ENCODE data around the gene CDC42EP5. TPM values are rescaled to one million over a fixed set of nuclear protein-coding genes. Genes with fewer than 3 reads are reported as not detected.

Gene CDC42EP5
- total RNA-seq: 3.8 and 15.2 TPM in 2 replicates

GRCh38 chr19:54473071-54473891 is at the start of gene CDC42EP5:
CDC42EP5 (minus strand) TSS chr19:54473296; CDS start chr19:54465547, 7,749 bp downstream.

GRCh38 chr19:54502518-54503048 is 29.5 kb upstream of the CDC42EP5 start, which contains the start of gene LAIR2:
LAIR2 (plus strand) TSS chr19:54502831; CDS start chr19:54502919, 88 bp downstream.

GRCh38 chr19:54463531-54464043 is 9.5 kb downstream of the CDC42EP5 start, which contains the start of gene LENG9:
LENG9 (minus strand) TSS chr19:54463778; CDS start chr19:54463526, 252 bp downstream.

GRCh38 chr19:54448774-54449700 is 24.1 kb downstream of the CDC42EP5 start, which contains the start of gene LENG8:
LENG8 (plus strand) TSS chr19:54449199; CDS start chr19:54451345, 2,146 bp downstream.

GRCh38 chr19:54415208-54415900 is 57.7 kb downstream of the CDC42EP5 start, which contains the start of gene TTYH1:
TTYH1 (plus strand) TSS chr19:54415464; CDS start chr19:54415553, 89 bp downstream.

Other genes with a start within 250 kb of the CDC42EP5 start
- gene LILRA6, start 230.5 kb downstream of the CDC42EP5 start, total RNA-seq: not detected in 2 replicates
- not detected in 2 replicates for gene LILRB5, start 216.0 kb downstream of the CDC42EP5 start, total RNA-seq
- not detected in 2 replicates for gene LILRB2, start 192.2 kb downstream of the CDC42EP5 start, total RNA-seq
- gene LILRA5, start 160.1 kb downstream of the CDC42EP5 start, total RNA-seq: not detected in 2 replicates
- not detected in 2 replicates for gene LILRA4, start 134.1 kb downstream of the CDC42EP5 start, total RNA-seq
- gene LAIR1, start 108.4 kb downstream of the CDC42EP5 start, total RNA-seq: not detected in 2 replicates
- gene TTYH1, start 57.8 kb downstream of the CDC42EP5 start, total RNA-seq: not detected in 2 replicates
- gene LENG8, start 24.1 kb downstream of the CDC42EP5 start, total RNA-seq: 38.1 and 46.1 TPM in 2 replicates
- 8.2 and 13.2 TPM in 2 replicates for gene LENG9, start 9.5 kb downstream of the CDC42EP5 start, total RNA-seq
- not detected in 2 replicates for gene LAIR2, start 29.5 kb upstream of the CDC42EP5 start, total RNA-seq
- not detected in 2 replicates for gene LILRA2, start 100.5 kb upstream of the CDC42EP5 start, total RNA-seq
- gene LILRA1, start 120.3 kb upstream of the CDC42EP5 start, total RNA-seq: not detected in 2 replicates
- gene LILRB1, start 157.2 kb upstream of the CDC42EP5 start, total RNA-seq: not detected in 2 replicates
- gene LILRB4, start 189.7 kb upstream of the CDC42EP5 start, total RNA-seq: not detected in 2 replicates